GM23248 (cell line): ENCODE measurements around the gene CD37. TPM values are rescaled to one million over a fixed set of nuclear protein-coding genes. Genes with fewer than 3 reads are reported as not detected.
A peak's percentile ranks its signal among the peaks of the same experiment; 100 is the strongest.

Experiments
- DNase-seq: peaks from one replicate; pipeline ENCODE4 v3.0.0-alpha.2; 2015
- H2AFZ ChIP-seq: fragments of 200-600 bp; sonication (generic); 2 replicates; pipeline ENCODE4 v1.6.1; 2016; ENCODE audit warnings: antibody characterized with exemption
- H3F3A ChIP-seq: fragments of 200-600 bp; sonication (generic); 2 replicates; pipeline ENCODE4 v1.6.1; 2016; ENCODE audit warnings: mild to moderate bottlenecking, antibody characterized with exemption, mixed run types; ENCODE audit not compliant: insufficient read depth
- H3K27ac ChIP-seq: fragments of 200-600 bp; sonication (generic); 2 replicates; pipeline ENCODE4 v1.5.1; 2016; ENCODE audit warnings: mild to moderate bottlenecking
- H3K27me3 ChIP-seq: fragments of 200-600 bp; sonication (generic); replicated peaks from 2 replicates; pipeline ENCODE4 v1.6.1; 2016; ENCODE audit warnings: mild to moderate bottlenecking; ENCODE audit not compliant: insufficient read depth
- H3K36me3 ChIP-seq: fragments of 200-600 bp; sonication (generic); 2 replicates; pipeline ENCODE4 v1.6.1; 2016; ENCODE audit warnings: low read depth, mild to moderate bottlenecking
- H3K4me1 ChIP-seq: fragments of 200-600 bp; sonication (generic); 2 replicates; pipeline ENCODE4 v1.6.1; 2016; ENCODE audit warnings: mild to moderate bottlenecking; ENCODE audit not compliant: insufficient read depth
- H3K4me2 ChIP-seq: fragments of 200-600 bp; sonication (generic); one replicate; pipeline ENCODE4 v1.6.1; 2016; ENCODE audit warnings: mild to moderate bottlenecking; ENCODE audit not compliant: unreplicated experiment
- H3K4me3 ChIP-seq: fragments of 200-600 bp; sonication (generic); 2 replicates; pipeline ENCODE4 v1.5.1; 2016; ENCODE audit warnings: mild to moderate bottlenecking
- H3K79me2 ChIP-seq: fragments of 200-600 bp; sonication (generic); 2 replicates; pipeline ENCODE4 v1.6.1; 2016; ENCODE audit warnings: mild to moderate bottlenecking; ENCODE audit not compliant: insufficient read depth
- H3K9ac ChIP-seq: fragments of 200-600 bp; sonication (generic); 2 replicates; pipeline ENCODE4 v1.6.1; 2016; ENCODE audit warnings: mild to moderate bottlenecking
- H3K9me2 ChIP-seq: fragments of 200-600 bp; sonication (generic); 2 replicates; pipeline ENCODE4 v1.6.1; 2016; ENCODE audit warnings: mixed run types, mild to moderate bottlenecking, moderate library complexity; ENCODE audit not compliant: insufficient read depth
- H3K9me3 ChIP-seq: fragments of 200-600 bp; sonication (generic); one replicate; pipeline ENCODE4 v1.6.1; 2017; ENCODE audit warnings: low read depth
- H4K20me1 ChIP-seq: fragments of 200-600 bp; sonication (generic); 2 replicates; pipeline ENCODE4 v1.6.0; 2016; ENCODE audit not compliant: insufficient read depth
- EZH2 ChIP-seq: fragments of 200-600 bp; sonication (generic); IDR thresholded peaks from 2 replicates; pipeline ENCODE4 v1.6.1; 2018; ENCODE audit warnings: antibody characterized with exemption, mild to moderate bottlenecking; ENCODE audit not compliant: insufficient read depth, poor library complexity, severe bottlenecking
- EZH2phosphoT487 ChIP-seq: fragments of 200-600 bp; sonication (generic); IDR thresholded peaks from 2 replicates; pipeline ENCODE4 v1.6.1; 2018; ENCODE audit warnings: antibody characterized with exemption, moderate library complexity, mild to moderate bottlenecking, low read depth; ENCODE audit not compliant: insufficient read depth
- WGBS, 2 experiments: methylation state at CpG; one replicate each; pipeline ENCODE4 v1.1.6; 2015 to 2017; ENCODE audit warnings: low lambda C conversion rate in 2 of 2, low coverage in 1 of 2; ENCODE audit errors: missing lambda C conversion rate in 2 of 2; 5-methylcytosine and 5-hydroxymethylcytosine counted together
- in situ Hi-C: fragments of 300-500 bp; cut with MboI; formaldehyde crosslinking; loops from 2 replicates; pipeline ENCODE4 v1.15.0; 2020
- polyA plus RNA-seq: library from polyadenylated mRNA; unstranded; fragments of >200 nt; fragmentation: Nextera tagmentation; extraction: Ambion mirVana; gene quantifications from 2 replicates; pipeline ENCODE4 v1.2.1, GENCODE V29; 2016
- total RNA-seq: library from RNA; depleted of rRNA; stranded (reverse); fragments of >200 nt; shearing (Covaris generic); gene quantifications from 2 replicates; pipeline ENCODE4 v1.2.3, GENCODE V29; 2014

The CD37 gene
- total and polyA plus RNA-seq, 2 experiments from 2014 or later, result 1.8 TPM; not detected in 1

GRCh38 chr19:49337267-49338022 lies 2.2 kb downstream of the CD37 start:
- no peak overlapping the region for H3K9ac ChIP-seq
- no peaks in the 10 kb centered on the region for H4K20me1 ChIP-seq
- TF ChIP-seq EZH2 (no peak), EZH2phosphoT487 (no peak)
- H3K27ac ChIP-seq, result no peak overlapping the region
- no peak overlapping the region for H3K4me3 ChIP-seq
- H3K27me3 ChIP-seq, result no peaks in the 10 kb centered on the region
- no peak overlapping the region for H3K4me2 ChIP-seq
- no peak for DNase-seq
- no peaks in the 10 kb centered on the region for H3K36me3 ChIP-seq
- no peaks in the 10 kb centered on the region for H3K4me1 ChIP-seq
- H3K9me3 ChIP-seq, result no peaks in the 10 kb centered on the region
- WGBS, 2 experiments, result 87 to 94% methylated on average over 14 to 19 of the region's 19 CpGs
- no peak overlapping the region for H2AFZ ChIP-seq
- H3K9me2 ChIP-seq, result no peaks in the 10 kb centered on the region
- in situ Hi-C loops, result no loop called here
- H3F3A ChIP-seq, result no peaks in the 10 kb centered on the region
- H3K79me2 ChIP-seq, result no peaks in the 10 kb centered on the region

GRCh38 chr19:49338023-49338677 lies 2.9 kb downstream of the CD37 start:
- Histone ChIP-seq H3K9ac (no peak overlapping the region), H3F3A (no peaks in the 10 kb centered on the region), H3K9me2 (no peaks in the 10 kb centered on the region), H4K20me1 (no peaks in the 10 kb centered on the region), H3K9me3 (no peaks in the 10 kb centered on the region), H3K79me2 (no peaks in the 10 kb centered on the region), H3K27me3 (no peaks in the 10 kb centered on the region), H3K4me3 (no peak overlapping the region), H3K4me2 (no peak overlapping the region), H3K27ac (no peak overlapping the region), H2AFZ (no peak overlapping the region), H3K4me1 (no peaks in the 10 kb centered on the region), H3K36me3 (no peaks in the 10 kb centered on the region)
- DNase-seq, result no peak
- 32 to 35% methylated on average over 13 to 34 of the region's 34 CpGs for WGBS, 2 experiments
- no peak for TF ChIP-seq EZH2phosphoT487
- TF ChIP-seq EZH2, result no peak
- in situ Hi-C loops, result no loop called here

GRCh38 chr19:49338691-49339300 lies 3.6 kb downstream of the CD37 start:
- H3K4me2 ChIP-seq, result no peak overlapping the region
- no peaks in the 10 kb centered on the region for H3F3A ChIP-seq
- peak overlapping the region; percentile 74 for H2AFZ ChIP-seq
- no peaks in the 10 kb centered on the region for H3K36me3 ChIP-seq
- H3K27ac ChIP-seq, result no peak overlapping the region
- H3K9me2 ChIP-seq, result no peaks in the 10 kb centered on the region
- H3K27me3 ChIP-seq, result no peaks in the 10 kb centered on the region
- H3K4me3 ChIP-seq, result peak overlapping the region; percentile 59; the same call in 1 of the 2 replicates
- H3K79me2 ChIP-seq, result no peaks in the 10 kb centered on the region
- no peak overlapping the region for H3K9ac ChIP-seq
- no peaks in the 10 kb centered on the region for H3K9me3 ChIP-seq
- in situ Hi-C loops, result no loop called here
- peak; percentile 55 for DNase-seq
- no peaks in the 10 kb centered on the region for H4K20me1 ChIP-seq
- TF ChIP-seq EZH2 (no peak), EZH2phosphoT487 (no peak)
- no peaks in the 10 kb centered on the region for H3K4me1 ChIP-seq
- WGBS, 2 experiments, result 14 to 17% methylated on average over 21 to 30 of the region's 30 CpGs

- H3K4me1 ChIP-seq, result no peaks in the 10 kb centered on the region
- no peaks in the 10 kb centered on the region for H3K36me3 ChIP-seq
- H3K9me3 ChIP-seq, result no peaks in the 10 kb centered on the region
- WGBS, 2 experiments, result 7 to 8% methylated on average over 30 to 43 of the region's 47 CpGs
- no peaks in the 10 kb centered on the region for H3K79me2 ChIP-seq
- peak; percentile 86 for DNase-seq
- no peaks in the 10 kb centered on the region for H3F3A ChIP-seq
- H3K9ac ChIP-seq, result no peak overlapping the region
- H3K27me3 ChIP-seq, result no peaks in the 10 kb centered on the region
- H3K4me2 ChIP-seq, result peak overlapping the region; percentile 26
- no peak for TF ChIP-seq EZH2
- no peak for TF ChIP-seq EZH2phosphoT487
- H3K9me2 ChIP-seq, result no peaks in the 10 kb centered on the region
- in situ Hi-C loops, result no loop called here
- peak overlapping the region; percentile 59 for H3K4me3 ChIP-seq
- H3K27ac ChIP-seq, result no peak overlapping the region
- no peaks in the 10 kb centered on the region for H4K20me1 ChIP-seq
- H2AFZ ChIP-seq, result peak overlapping the region; percentile 74
These were observed 4.3 kb downstream of the CD37 start for GRCh38 chr19:49339301-49340068.
